HG03097 (cell line): ENCODE measurements around the gene ZSWIM5.
"Not testable (repeated sequence)": the region's sequence is repeated elsewhere in the genome, so short reads cannot be mapped to it uniquely, and the experiment has no call there.

ENCODE experiments used
- ATAC-seq: cut with Tn5 transposase; IDR thresholded peaks from one replicate; pipeline ENCODE4 v1.9.1; 2021; ENCODE audit not compliant: unreplicated experiment, low FRiP score

ZSWIM5 gene

GRCh38 chr1:45148209-45148825 lies 58.1 kb downstream of the ZSWIM5 start:
- no peak for ATAC-seq

- no peak for ATAC-seq
These were observed 59.6 kb downstream of the ZSWIM5 start for GRCh38 chr1:45146833-45147232.

DNA sequence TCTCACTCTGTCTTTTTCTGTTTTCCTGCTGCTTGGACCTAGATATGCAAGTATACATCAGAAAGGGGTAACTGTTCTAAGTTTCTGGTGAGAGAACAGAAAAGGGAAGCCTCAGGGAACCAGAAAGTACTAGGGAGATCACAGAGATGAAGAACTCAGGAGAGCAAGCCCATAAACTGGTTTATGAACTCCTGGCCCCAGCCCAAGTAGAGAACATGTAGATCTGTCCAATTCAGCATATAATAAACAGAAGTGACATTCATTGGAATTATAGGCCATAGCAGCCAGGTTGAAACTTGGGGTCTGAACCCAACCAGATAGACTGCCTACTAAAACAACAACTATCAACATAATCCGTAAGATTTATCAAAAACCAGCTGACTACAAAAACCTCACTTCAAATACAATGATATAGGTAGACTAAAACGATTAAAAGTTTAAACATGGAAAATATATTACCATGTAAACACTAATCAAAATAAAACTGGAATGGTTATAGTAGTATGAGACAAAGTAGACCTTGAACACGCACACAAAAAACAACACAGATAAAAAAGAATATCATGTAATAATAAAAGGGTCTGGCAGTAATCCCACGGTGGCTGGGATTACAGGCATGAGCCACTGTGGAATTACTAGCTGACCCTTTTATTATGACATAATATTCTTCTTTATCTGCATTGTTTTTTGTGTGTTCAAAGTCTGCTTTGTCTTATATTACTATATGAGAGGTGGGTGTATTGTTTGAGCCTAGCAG lies 65.0 kb downstream of the ZSWIM5 start:
- no peak for ATAC-seq

- ATAC-seq = no peak
These were observed 69.4 kb downstream of the ZSWIM5 start for GRCh38 chr1:45136984-45137383.

GRCh38 chr1:45135316-45135715 lies 71.1 kb downstream of the ZSWIM5 start:
- ATAC-seq = no peak

GRCh38 chr1:45134461-45134873 lies 71.9 kb downstream of the ZSWIM5 start:
- ATAC-seq = no peak

DNA sequence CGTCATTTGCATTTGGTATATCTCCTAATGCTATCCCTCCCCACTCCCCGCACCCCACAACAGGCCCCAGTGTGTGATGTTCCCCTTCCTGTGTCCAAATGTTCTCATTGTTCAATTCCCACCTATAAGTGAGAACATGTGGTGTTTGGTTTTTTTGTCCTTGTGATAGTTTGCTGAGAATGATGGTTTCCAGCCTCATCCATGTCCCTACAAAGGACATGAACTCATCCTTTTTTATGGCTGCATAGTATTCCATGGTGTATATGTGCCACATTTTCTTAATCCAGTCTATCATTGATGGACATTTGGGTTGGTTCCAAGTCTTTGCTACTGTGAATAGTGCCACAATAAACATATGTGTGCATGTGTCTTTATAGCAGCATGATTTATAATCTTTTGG lies 73.7 kb downstream of the ZSWIM5 start:
- not testable (repeated sequence) for ATAC-seq

GRCh38 chr1:45123358-45123757 lies 83.0 kb downstream of the ZSWIM5 start:
- ATAC-seq = no peak

- no peak for ATAC-seq
These were observed 83.7 kb downstream of the ZSWIM5 start for GRCh38 chr1:45122724-45123123.

GRCh38 chr1:45117766-45118165 lies 88.6 kb downstream of the ZSWIM5 start:
- no peak for ATAC-seq

DNA sequence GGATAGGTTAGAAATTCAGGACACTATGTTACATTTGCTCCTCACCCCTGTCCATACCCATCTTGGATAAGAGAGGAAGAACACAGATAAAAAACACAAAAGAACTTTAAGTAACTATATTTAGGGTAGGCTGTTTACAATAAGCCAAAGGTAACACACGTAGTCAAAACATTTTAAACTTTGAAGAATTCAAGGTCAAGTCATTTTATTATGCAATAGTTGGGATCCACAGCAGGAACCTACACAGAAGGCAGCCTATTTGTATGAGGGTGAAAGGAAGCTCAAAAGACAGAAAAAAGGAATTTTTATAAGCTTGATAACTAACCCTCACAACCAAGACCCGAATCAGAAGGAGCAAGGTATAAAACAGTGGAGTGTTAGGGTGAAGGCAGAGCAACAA lies 89.6 kb downstream of the ZSWIM5 start:
- no peak for ATAC-seq

DNA sequence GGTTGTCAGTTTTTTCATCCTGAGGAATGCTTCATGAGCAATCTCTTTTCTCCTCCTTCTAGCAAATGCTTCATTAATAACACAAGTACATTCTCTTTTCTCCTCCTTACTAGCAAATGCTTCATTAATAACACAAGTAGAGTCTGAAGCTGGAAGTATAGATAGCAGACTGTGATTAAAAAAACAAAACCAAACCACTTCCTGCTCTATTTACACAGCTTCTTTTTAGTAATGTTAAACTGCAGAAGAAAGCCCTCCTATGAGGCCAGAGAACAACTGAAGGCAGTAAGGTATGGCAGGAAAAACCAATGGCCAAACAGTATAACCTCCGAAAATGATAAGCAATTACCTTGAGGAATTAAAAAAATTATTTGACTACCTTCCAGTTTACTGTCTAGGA lies 90.1 kb downstream of the ZSWIM5 start:
- no peak for ATAC-seq

GRCh38 chr1:45115198-45115597 lies 91.2 kb downstream of the ZSWIM5 start:
- ATAC-seq = not testable (repeated sequence)

- ATAC-seq = no peak
These were observed 93.7 kb downstream of the ZSWIM5 start for GRCh38 chr1:45112661-45113060.

GRCh38 chr1:45111239-45111638 lies 95.2 kb downstream of the ZSWIM5 start:
- no peak for ATAC-seq

DNA sequence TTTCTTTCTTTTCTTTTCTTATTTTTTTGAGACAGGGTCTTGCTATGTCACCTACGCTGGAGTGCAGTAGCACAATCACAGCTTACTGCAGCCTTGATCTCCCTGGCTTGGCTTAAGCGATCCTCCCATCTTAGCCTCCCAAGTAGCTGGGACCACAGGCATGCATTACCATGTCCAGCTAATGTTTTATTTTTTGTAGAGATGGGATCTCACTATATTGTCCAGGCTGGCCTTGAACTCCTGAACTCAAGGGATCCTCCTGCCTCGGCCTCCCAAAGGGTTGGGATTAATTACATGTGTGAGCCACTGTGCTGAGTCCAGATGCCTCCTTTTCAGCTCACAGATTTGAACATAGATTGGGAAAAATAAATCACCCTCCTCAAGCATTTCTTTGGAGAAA lies 98.6 kb downstream of the ZSWIM5 start:
- no peak for ATAC-seq

DNA sequence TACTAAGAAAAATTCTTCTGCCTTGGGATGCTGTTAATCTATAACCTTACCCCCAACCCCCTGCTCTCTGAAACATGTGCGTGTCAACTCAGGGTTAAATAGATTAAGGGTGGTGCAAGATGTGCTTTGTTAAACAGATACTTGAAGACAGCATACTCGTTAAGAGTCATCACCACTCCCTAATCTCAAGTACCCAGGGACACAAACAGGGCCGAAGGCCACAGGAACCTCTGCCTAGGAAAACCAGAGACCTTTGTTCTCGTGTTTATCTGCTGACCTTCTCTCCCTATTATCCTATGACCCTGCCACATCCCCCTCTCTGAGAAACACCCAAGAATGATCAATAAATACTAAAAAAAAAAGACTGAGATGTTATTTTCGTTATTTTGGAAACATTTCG lies 99.5 kb downstream of the ZSWIM5 start:
- ATAC-seq = not testable (repeated sequence)

DNA sequence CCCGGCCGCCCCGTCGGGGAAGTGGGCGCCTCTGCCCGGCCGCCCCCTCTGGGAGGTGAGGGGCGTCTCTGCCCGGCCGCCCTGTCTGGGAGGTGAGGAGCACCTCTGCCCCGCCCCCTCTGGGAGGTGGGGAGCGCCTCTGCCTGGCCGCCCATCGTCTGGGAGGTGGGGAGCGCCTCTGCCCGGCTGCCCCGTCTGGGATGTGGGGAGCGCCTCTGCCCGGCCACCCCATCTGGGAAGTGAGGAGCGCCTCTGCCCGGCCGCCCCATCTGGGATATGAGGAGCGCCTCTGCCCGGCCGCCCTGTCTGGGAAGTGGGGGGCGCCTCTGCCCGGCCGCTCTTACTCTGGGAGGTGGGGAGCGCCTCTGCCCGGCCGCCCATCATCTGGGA lies 100.3 kb downstream of the ZSWIM5 start:
- ATAC-seq = not testable (repeated sequence)

DNA sequence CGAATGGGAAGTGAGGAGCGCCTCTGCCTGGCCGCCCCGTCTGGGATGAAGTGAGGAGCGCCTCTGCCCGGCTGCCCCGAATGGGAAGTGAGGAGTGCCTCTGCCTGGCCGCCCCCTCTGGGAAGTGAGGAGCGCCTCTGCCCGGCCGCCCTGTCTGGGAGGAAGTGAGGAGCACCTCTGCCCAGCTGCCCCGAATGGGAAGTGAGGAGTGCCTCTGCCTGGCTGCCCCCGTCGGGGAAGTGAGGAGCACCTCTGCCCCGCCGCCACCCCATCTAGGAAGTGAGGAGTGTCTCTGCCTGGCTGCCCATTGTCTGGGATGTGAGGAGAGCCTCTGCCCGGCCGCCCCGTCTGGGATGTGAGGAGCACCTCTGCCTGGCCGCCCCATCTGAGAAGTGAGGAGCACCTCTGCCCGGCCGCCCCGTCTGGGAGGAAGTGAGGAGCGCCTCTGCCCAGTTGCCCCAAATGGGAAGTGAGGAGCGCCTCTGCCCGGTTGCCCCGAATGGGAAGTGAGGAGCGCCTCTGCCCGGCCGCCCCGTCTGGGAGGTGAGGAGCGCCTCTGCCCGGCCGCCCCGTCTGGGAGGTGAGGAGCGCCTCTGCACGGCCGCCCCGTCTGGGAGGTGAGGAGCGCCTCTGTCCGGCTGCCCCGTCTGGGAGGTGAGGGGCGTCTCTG lies 100.8 kb downstream of the ZSWIM5 start:
- not testable (repeated sequence) for ATAC-seq

DNA sequence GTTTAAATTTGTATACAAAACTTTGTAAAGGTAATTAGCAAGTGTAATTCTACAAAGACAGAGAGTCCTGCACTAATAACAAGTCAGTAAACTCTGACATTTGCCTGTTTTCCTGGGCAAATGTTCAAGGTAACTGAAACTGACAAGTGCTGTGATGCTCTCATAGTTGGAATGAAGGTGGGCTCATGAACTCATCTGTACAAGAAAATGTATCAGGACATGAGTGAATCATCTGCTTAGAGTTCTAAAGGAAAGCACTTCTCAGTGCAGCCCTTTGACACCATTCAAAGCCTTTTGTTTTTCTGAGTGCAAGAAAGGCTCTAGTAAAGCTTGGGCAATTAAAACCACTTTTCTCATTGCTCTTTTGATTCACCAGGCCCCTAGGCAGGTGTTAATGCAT lies 102.9 kb downstream of the ZSWIM5 start:
- no peak for ATAC-seq

GRCh38 chr1:45101947-45102346 lies 104.5 kb downstream of the ZSWIM5 start:
- no peak for ATAC-seq

- not testable (repeated sequence) for ATAC-seq
These were observed 104.9 kb downstream of the ZSWIM5 start for GRCh38 chr1:45101528-45101927.
